Small intestine (tissue), 7 donors: ENCODE results near the gene TRAPPC2. TPM values are rescaled to one million over a fixed set of nuclear protein-coding genes. Genes with fewer than 3 reads are reported as not detected.

Source experiments
- DNase-seq, 2 donors: peaks; one replicate each; pipeline versions ENCODE4 v3.0.0 to v3.0.0-alpha.2; 2013
- FAIRE-seq: peaks from 2 replicates; lab custom pipeline; 2012; peaks lifted over from hg19 to GRCh38; lab: Jason Lieb, UNC
- H3K27ac ChIP-seq, 3 donors: one replicate each; pipeline ENCODE4 v1.5.1; 2013; ENCODE audit warnings: low read length in 2 of 3, mild to moderate bottlenecking in 2 of 3, control low read depth in 1 of 3, inconsistent platforms in 1 of 3, low read depth in 1 of 3, moderate library complexity in 1 of 3
- H3K27me3 ChIP-seq, 3 donors: one replicate each; pipeline ENCODE4 v1.6.1; 2013; ENCODE audit warnings: low read length in 3 of 3, inconsistent platforms in 1 of 3; ENCODE audit not compliant: control insufficient read depth in 3 of 3, insufficient read depth in 3 of 3
- H3K36me3 ChIP-seq, 3 donors: one replicate each; pipeline ENCODE4 v1.6.1; 2013; ENCODE audit warnings: low read length in 3 of 3, inconsistent platforms in 1 of 3, low read depth in 1 of 3, mild to moderate bottlenecking in 1 of 3, moderate library complexity in 1 of 3; ENCODE audit not compliant: control insufficient read depth in 3 of 3, insufficient read depth in 2 of 3
- H3K4me1 ChIP-seq, 3 donors: one replicate each; pipeline ENCODE4 v1.6.1; 2013; ENCODE audit warnings: low read length in 2 of 3, inconsistent platforms in 1 of 3, low read depth in 1 of 3, mild to moderate bottlenecking in 1 of 3, moderate library complexity in 1 of 3; ENCODE audit not compliant: control insufficient read depth in 3 of 3, insufficient read depth in 2 of 3
- H3K4me3 ChIP-seq, 3 donors: one replicate each; pipeline ENCODE4 v1.5.1; 2013; ENCODE audit warnings: low read length in 3 of 3, control low read depth in 1 of 3, inconsistent platforms in 1 of 3, low read depth in 1 of 3, mild to moderate bottlenecking in 1 of 3, moderate library complexity in 1 of 3
- H3K9me3 ChIP-seq, 2 donors: one replicate each; pipeline ENCODE4 v1.6.1; 2013; ENCODE audit warnings: low read depth in 1 of 2, low read length in 1 of 2; ENCODE audit not compliant: control insufficient read depth in 2 of 2, insufficient read depth in 1 of 2
- WGBS, 3 donors: extraction: QIAGEN DNeasy Blood & Tissue Kit; methylation state at CpG; one replicate each; pipeline ENCODE4 v1.1.7; 2013; 5-methylcytosine and 5-hydroxymethylcytosine counted together
- polyA plus RNA-seq, 4 donors: library from polyadenylated mRNA; stranded (reverse) in 3 of 4; unstranded in 1 of 4; fragments of 200-250 nt in 3 of 4; fragments of 120-200 nt in 1 of 4; gene quantifications; one replicate each; pipeline versions ENCODE4 v1.2.1 to v1.2.3, GENCODE V29; 2013
- donor health status: healthy with polysubstance abuse.
- donor health status: control.
- donor health status: control.
- donor health status: Bipolar disorder and iron deficiency.
- donor health status: healthy.

TRAPPC2 gene
- polyA plus RNA-seq, 4 donors: 6.4 to 14.5 (median 7.7) TPM

DNA sequence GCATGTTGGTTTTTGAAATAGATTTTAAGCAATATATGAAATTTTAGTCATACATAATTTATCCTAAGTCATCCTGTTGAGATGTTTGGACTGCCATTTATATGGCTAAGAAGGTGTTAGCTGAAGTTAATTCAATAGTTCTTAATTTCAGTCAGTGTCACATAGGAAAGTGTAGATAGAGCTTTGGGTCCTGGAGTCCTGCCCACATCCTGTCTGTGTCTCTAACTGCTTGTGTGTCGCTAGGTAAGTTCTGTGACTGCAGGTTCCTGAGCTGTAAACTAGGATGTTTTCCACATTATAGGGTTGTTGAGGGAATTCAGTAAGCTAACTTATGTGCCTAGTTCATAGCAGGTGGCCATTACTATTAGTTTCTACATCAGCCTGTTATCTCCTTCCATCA, 20.8 kb upstream of the TRAPPC2 start:
- H3K27ac ChIP-seq: no peak overlapping the region
- no peaks in the 10 kb centered on the region for H3K9me3 ChIP-seq
- H3K4me3 ChIP-seq: no peak overlapping the region
- FAIRE-seq (no peak), DNase-seq (no peak)
- WGBS, 3 donors: 65 to 89% (median 89%) methylated on average over 1 of the region's 1 CpG
- no peaks in the 10 kb centered on the region for H3K27me3 ChIP-seq
- H3K36me3 ChIP-seq: peaks cover 3 to 25% (median 24%) of the 10 kb centered on the region in 3 donors
- no peaks in the 10 kb centered on the region for H3K4me1 ChIP-seq

DNA sequence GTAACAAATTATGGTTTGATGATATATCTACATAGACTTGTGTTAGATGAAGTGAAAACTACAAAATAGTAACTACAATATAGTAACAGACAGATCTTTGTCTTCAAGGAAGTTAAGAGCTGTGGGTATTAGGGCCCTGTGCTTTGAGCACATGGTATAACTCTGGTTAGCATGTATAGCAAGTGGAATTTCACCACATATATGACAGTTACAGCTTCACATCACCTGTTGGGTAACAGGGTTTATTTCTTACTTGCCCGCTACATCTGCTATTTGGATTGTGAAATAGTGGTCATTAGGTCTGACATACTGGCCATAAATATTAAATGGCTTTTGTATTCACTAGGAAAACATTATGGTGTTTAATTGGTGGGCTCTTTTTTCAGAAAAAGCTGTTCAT, 20.3 kb upstream of the TRAPPC2 start:
- Histone ChIP-seq H3K36me3 (peaks cover 2 to 26% (median 23%) of the 10 kb centered on the region in 3 donors), H3K9me3 (no peaks in the 10 kb centered on the region), H3K27me3 (no peaks in the 10 kb centered on the region), H3K4me1 (no peaks in the 10 kb centered on the region), H3K27ac (no peak overlapping the region), H3K4me3 (no peak overlapping the region)
- DNase-seq (peak in 1 of 2 donors; percentile 22), FAIRE-seq (no peak)
- 81 to 89% (median 85%) methylated on average over 1 of the region's 1 CpG for WGBS, 3 donors

GRCh38 chrX:13752646-13753045, 18.2 kb upstream of the TRAPPC2 start:
- Histone ChIP-seq H3K27ac (peak overlapping the region in 1 of 3 donors; percentile 54), H3K36me3 (peaks cover 2 to 24% (median 18%) of the 10 kb centered on the region in 3 donors), H3K4me3 (no peak overlapping the region), H3K4me1 (no peaks in the 10 kb centered on the region), H3K9me3 (no peaks in the 10 kb centered on the region), H3K27me3 (no peaks in the 10 kb centered on the region)
- 21 to 47% (median 26%) methylated on average over 3 of the region's 3 CpGs for WGBS, 3 donors
- FAIRE-seq: no peak
- no peak for DNase-seq

DNA sequence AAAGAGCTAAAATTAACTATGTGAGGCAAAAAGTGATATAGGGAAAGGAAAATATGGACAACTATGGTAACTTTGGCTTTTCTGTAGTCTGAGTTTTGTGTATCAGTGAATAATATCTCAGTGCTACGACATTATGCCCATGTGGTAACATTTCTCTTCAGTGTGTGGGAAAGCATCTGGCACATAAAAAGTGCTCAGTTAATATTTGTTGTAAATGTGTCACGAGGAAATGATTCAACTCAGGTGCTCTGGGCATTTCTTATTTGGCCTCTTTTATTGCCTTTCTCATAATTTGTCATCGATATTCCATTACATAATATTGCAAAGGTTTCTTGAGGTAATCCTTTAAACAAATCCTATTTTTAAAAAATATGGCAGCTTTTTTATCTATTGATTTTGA, 17.7 kb upstream of the TRAPPC2 start:
- DNase-seq (no peak), FAIRE-seq (no peak)
- Histone ChIP-seq H3K27ac (no peak overlapping the region), H3K4me3 (no peak overlapping the region), H3K4me1 (no peaks in the 10 kb centered on the region), H3K9me3 (no peaks in the 10 kb centered on the region), H3K36me3 (peaks cover 2 to 26% (median 17%) of the 10 kb centered on the region in 3 donors), H3K27me3 (no peaks in the 10 kb centered on the region)
- 37 to 74% (median 64%) methylated on average over 3 of the region's 3 CpGs for WGBS, 3 donors

GRCh38 chrX:13750812-13751211, 16.4 kb upstream of the TRAPPC2 start:
- no peak overlapping the region for H3K27ac ChIP-seq
- no peaks in the 10 kb centered on the region for H3K4me1 ChIP-seq
- peaks cover 4 to 20% (median 18%) of the 10 kb centered on the region in 3 donors for H3K36me3 ChIP-seq
- no peaks in the 10 kb centered on the region for H3K9me3 ChIP-seq
- H3K27me3 ChIP-seq: no peaks in the 10 kb centered on the region
- no peak overlapping the region for H3K4me3 ChIP-seq
- FAIRE-seq (no peak), DNase-seq (no peak)

- Histone ChIP-seq H3K4me3 (no peak overlapping the region), H3K9me3 (no peaks in the 10 kb centered on the region), H3K27ac (no peak overlapping the region), H3K36me3 (peaks cover 4 to 20% (median 16%) of the 10 kb centered on the region in 3 donors), H3K27me3 (no peaks in the 10 kb centered on the region), H3K4me1 (no peaks in the 10 kb centered on the region)
- DNase-seq (peak; percentile 31 to 52), FAIRE-seq (no peak)
Observed at GRCh38 chrX:13750204-13750603, 15.8 kb upstream of the TRAPPC2 start.

GRCh38 chrX:13748486-13748885, 14.1 kb upstream of the TRAPPC2 start:
- FAIRE-seq (no peak), DNase-seq (no peak)
- no peak overlapping the region for H3K4me3 ChIP-seq
- H3K36me3 ChIP-seq: peaks cover 4 to 19% (median 18%) of the 10 kb centered on the region in 3 donors
- 90 to 98% (median 91%) methylated on average over 3 of the region's 3 CpGs for WGBS, 3 donors
- no peaks in the 10 kb centered on the region for H3K4me1 ChIP-seq
- H3K9me3 ChIP-seq: no peaks in the 10 kb centered on the region
- no peaks in the 10 kb centered on the region for H3K27me3 ChIP-seq
- no peak overlapping the region for H3K27ac ChIP-seq

DNA sequence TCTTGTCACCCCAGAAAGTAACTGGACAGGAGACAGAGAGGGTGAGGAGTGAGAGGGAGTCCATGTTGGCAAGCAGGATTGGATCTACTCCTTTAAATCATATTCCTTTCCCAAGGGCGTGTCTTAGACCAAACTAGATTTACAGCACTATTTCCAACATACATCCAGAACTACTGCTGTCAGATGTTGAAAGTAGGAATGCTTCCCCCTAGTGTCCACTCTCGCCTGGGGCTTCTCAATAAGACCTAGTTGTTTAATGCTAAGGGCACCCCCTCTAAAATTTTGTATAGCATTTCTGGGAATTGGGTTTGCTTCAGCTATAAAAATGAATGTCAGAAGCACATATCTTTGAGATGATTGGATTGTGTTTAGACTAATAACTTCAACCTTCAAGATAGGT, 13.4 kb upstream of the TRAPPC2 start:
- Histone ChIP-seq H3K9me3 (no peaks in the 10 kb centered on the region), H3K4me3 (no peak overlapping the region), H3K4me1 (no peaks in the 10 kb centered on the region), H3K27ac (no peak overlapping the region), H3K36me3 (peaks cover 4 to 18% (median 18%) of the 10 kb centered on the region in 3 donors), H3K27me3 (no peaks in the 10 kb centered on the region)
- DNase-seq: peak; percentile 36 to 43
- WGBS, 3 donors: 27 to 63% (median 35%) methylated on average over 2 of the region's 2 CpGs
- FAIRE-seq: no peak
